Urothelium cell line (cell line): Measurements from ENCODE around the gene DCBLD1.

Source experiments
- DNase-seq: peaks from one replicate; pipeline ENCODE4 v3.0.0; 2011; ENCODE audit warnings: low spot score, mixed read lengths
- FAIRE-seq: peaks from 2 replicates; lab custom pipeline; 2011; peaks lifted over from hg19 to GRCh38; lab: Jason Lieb, UNC

The DCBLD1 gene

GRCh38 chr6:117469356-117469755, 13.1 kb upstream of the DCBLD1 start:
- DNase-seq = no peak
- FAIRE-seq = no peak

DNA sequence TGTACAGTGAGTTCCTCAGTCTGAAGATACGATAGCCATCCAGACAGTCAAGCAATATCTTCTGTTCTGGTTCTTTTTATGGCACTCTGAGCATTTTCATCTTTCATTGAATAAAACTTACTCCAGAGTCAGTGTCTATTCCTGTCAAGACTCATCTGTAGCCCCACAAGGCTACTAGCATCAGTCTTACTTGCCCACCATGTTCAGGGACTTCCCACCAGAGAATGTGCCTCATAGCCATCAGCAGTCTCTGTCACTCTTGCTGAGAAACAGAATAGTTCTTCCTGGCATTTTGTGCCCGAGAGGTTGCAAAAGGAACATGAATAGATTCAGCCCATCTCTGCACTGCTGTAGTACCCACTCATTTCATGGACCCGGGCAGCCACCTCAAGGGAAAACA, 12.7 kb upstream of the DCBLD1 start:
- FAIRE-seq = no peak
- no peak for DNase-seq

GRCh38 chr6:117472667-117473066, 9.8 kb upstream of the DCBLD1 start:
- FAIRE-seq (no peak), DNase-seq (no peak)

DNA sequence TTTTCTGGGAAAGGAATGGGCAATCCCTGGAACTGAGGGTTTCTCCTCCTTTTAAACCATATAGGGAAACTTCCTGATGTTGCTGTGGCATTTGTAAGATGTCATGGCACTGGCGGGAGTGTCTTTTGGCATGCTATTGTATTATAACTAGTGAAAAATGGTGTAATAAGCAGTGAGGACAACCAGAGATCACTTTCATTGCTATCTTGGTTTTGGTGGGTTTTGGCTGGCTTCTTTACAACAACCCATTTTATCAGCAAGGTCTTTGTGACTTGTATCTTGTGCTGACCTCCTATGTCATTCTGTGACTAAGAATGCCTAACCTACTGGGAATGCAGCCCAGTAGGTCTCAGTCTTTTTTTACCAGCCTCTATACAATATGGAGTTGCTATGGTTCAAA, 9.1 kb upstream of the DCBLD1 start:
- FAIRE-seq (no peak), DNase-seq (no peak)

- FAIRE-seq (no peak), DNase-seq (no peak)
Measured at GRCh38 chr6:117477988-117478852, 4.3 kb upstream of the DCBLD1 start.

GRCh38 chr6:117478853-117479231, 3.6 kb upstream of the DCBLD1 start:
- FAIRE-seq = no peak

DNA sequence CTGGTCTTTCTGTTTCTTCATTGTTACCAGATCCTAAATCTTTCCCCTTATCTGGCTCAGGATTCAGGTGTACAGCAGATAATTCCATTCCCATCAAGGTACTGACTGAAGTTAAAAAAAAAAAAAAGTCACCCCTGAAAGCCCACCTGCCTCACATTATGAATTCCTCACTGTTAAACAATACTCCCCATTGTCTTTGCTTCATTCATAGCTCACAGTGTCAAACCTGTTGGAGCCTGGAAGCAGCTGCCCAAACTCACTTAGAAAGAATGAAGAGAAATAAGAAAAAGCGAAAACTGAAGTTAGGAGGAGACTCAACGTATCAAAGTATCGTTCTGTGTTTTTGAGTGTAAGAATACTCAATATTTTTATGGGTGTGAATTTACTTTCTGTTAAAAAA, 1.8 kb upstream of the DCBLD1 start:
- FAIRE-seq (no peak), DNase-seq (no peak)

More at GRCh38 chr6:117478853-117479231, 3.6 kb upstream of the DCBLD1 start:
- DNase-seq = no peak

DNA sequence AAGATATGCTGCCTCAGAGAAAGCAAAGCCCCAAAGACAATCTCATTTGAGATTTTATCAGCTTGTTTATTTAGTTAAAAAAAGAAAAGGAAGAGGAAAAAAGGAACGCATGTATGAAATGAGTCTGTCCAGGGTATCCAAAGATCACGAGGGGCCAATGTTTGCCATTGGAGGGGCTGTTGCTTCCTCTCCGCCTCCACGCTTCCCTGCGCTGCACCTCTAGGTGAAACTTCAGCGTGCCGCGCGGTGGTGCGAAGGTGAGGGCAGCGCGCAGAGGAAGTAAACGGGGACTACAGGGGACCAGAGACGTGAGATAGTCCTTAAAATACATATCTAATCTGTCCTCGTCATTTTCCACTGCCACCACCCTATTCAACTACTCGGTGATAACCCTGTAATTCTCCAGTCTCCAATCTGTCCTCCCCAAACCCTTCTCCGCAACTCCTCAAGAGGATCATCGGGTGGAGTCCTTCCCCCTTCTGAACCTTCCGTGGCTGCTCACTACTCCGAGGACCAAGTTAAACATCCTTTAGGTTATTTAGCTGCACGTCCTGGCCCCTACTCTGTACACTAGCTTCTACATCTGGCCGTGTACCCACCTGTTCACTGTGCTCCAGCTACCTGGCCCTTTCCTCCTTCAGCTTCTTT, 1.1 kb upstream of the DCBLD1 start:
- no peak for FAIRE-seq

DNA sequence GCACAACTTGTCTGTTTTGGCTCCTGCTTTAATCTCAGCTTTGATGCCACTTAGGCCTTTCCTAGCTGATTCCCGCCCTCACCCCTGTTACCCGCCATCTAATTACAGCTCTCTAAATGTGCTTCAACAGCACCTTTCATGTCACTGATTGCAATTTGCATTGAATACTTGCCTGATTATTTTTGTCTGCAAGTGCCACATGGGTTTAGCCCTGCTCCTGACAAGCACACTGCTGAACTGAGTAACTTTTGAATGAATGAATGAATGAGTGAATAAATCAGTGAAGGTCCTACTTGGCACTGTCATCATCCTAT, 591 bp upstream of the DCBLD1 start:
- DNase-seq = no peak
- FAIRE-seq = no peak

More for the DNA sequence above, 1.1 kb upstream of the DCBLD1 start:
- DNase-seq = no peak

- FAIRE-seq = no peak
- peak; percentile 25 for DNase-seq
Measured at GRCh38 chr6:117483004-117483644, 650 bp downstream of the DCBLD1 start.

DNA sequence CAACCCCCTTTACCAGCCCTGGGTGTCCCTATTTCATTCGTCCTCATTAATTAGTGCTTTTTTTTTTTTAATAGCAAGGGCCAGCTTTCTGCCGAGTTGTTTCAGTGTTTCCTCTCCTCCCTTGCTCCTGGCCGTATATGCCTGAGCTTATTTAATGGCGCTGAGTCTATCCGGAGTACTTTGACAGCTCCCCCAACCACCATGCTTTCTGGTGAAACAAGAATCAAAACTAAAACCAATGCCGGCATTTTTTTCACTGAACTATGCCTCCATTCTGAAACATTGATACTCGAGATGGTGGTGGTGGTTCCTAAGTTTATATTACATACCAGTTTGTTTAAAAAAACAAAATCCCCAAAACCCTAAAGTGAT, 1.2 kb downstream of the DCBLD1 start:
- DNase-seq = no peak
- no peak for FAIRE-seq

- no peak for FAIRE-seq
Measured at GRCh38 chr6:117484052-117484646, 1.7 kb downstream of the DCBLD1 start.

GRCh38 chr6:117485433-117485832, 3.0 kb downstream of the DCBLD1 start:
- DNase-seq = no peak
- no peak for FAIRE-seq

More at GRCh38 chr6:117484052-117484646, 1.7 kb downstream of the DCBLD1 start:
- DNase-seq = no peak

- no peak for FAIRE-seq
- no peak for DNase-seq
Measured at GRCh38 chr6:117487821-117488220, 5.3 kb downstream of the DCBLD1 start.

- no peak for DNase-seq
Measured at GRCh38 chr6:117489003-117489402, 6.5 kb downstream of the DCBLD1 start.

DNA sequence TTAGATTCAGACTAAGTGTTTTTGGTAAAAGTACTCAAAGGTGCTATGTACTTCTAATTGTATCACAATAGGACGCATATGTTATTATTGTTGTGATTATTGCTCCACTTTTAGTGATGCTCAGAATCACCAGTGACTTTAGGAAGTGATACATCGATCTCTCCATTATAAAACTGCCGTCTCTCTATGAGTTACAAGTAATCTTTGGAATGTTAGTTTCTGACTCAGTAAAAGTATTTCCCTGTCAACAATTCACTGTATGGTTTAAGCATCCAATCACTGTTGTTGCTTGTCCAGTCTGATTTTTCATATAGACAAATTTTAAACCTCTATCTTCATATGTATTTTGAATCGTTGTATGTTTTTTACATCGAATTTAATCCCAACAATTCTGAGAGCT, 9.4 kb downstream of the DCBLD1 start:
- no peak for FAIRE-seq
- no peak for DNase-seq

More at GRCh38 chr6:117489003-117489402, 6.5 kb downstream of the DCBLD1 start:
- FAIRE-seq = no peak

DNA sequence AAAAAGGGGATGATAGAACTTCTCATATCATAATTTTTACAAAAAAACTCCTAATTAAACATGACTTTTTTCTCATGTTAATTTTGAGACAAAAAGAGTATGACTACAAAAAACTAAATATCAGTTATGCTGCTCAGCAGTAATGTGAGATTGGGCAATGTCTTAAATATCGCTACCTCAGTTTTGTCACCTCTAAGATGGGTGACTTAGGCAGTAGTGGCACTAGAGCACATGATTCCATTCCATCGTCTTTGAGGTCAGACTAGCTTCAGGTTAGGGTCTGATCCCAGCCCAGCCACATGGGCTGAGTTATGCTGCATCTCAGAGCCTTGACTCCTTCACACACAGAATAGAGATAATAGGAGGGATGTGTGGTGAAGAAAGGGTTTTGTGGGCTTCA, 11.0 kb downstream of the DCBLD1 start:
- DNase-seq (no peak), FAIRE-seq (no peak)

DNA sequence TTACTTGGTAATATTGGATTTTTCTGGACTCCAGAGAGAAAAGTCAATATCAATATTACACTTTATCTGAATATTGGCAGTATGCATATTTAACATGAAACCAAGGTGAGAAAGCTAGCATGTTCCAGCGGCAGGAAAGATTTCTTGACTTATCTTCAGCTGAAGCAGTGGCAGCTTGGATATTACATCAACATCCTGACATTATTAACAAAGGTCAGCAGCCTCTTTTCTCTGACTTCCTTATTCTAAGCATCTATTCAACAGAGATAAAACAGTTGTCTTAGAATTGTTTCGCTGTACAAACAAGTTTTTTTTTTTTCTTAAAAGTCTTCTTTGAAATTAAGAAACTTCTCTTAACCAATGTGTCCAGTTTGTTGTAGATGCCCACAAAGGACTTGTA, 11.8 kb downstream of the DCBLD1 start:
- DNase-seq (no peak), FAIRE-seq (no peak)

GRCh38 chr6:117494694-117495318, 12.3 kb downstream of the DCBLD1 start:
- DNase-seq = no peak
- FAIRE-seq = no peak

GRCh38 chr6:117495425-117495824, 13.0 kb downstream of the DCBLD1 start:
- FAIRE-seq (no peak), DNase-seq (no peak)

DNA sequence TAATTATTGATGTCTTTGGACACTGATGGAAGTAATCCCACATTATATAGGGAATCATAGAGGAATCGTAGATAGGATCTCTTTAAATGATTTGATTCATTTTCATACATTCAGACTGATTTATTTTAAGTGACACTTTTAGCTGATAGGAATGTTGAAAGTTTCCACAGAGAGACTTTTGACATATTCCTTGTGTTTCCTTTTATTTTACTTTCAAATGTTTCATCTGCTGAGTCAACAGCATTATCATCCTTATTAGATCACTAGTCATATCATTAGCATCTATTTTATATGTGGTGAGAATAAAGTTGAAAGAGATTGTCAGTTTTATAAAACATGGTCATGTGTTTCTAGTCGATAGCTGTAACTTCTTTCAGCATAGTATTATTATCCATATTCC, 13.4 kb downstream of the DCBLD1 start:
- FAIRE-seq (no peak), DNase-seq (no peak)
